Measurements from ENCODE around the gene THSD4.

Gene THSD4

GRCh38 chr15:71272932-71273331 is 157.7 kb downstream of the THSD4 start:
- DNase-seq = no peak

- no peak for DNase-seq
These were observed 158.6 kb downstream of the THSD4 start for GRCh38 chr15:71273731-71274447.

GRCh38 chr15:71274448-71274798 is 159.2 kb downstream of the THSD4 start:
- DNase-seq = no peak

- DNase-seq = no peak
These were observed 159.8 kb downstream of the THSD4 start for GRCh38 chr15:71275098-71275497.

GRCh38 chr15:71275566-71276335 is 160.5 kb downstream of the THSD4 start:
- DNase-seq = no peak

GRCh38 chr15:71276336-71276665 is 161.0 kb downstream of the THSD4 start:
- DNase-seq = no peak

- DNase-seq = peak; percentile 94
These were observed 163.9 kb downstream of the THSD4 start for GRCh38 chr15:71278989-71279756.

- peak; percentile 5 for DNase-seq
These were observed 164.5 kb downstream of the THSD4 start for GRCh38 chr15:71279757-71280141.

GRCh38 chr15:71280206-71280605 is 164.9 kb downstream of the THSD4 start:
- DNase-seq = no peak

GRCh38 chr15:71281256-71281655 is 166.0 kb downstream of the THSD4 start:
- DNase-seq = no peak

- no peak for DNase-seq
These were observed 166.8 kb downstream of the THSD4 start for GRCh38 chr15:71282076-71282475.

GRCh38 chr15:71288348-71288955 is 173.2 kb downstream of the THSD4 start:
- no peak for DNase-seq

- no peak for DNase-seq
These were observed 174.7 kb downstream of the THSD4 start for GRCh38 chr15:71290002-71290401.

GRCh38 chr15:71290881-71291635 is 175.8 kb downstream of the THSD4 start:
- DNase-seq = no peak

GRCh38 chr15:71291723-71292122 is 176.5 kb downstream of the THSD4 start:
- peak; percentile 75 for DNase-seq

- no peak for DNase-seq
These were observed 178.5 kb downstream of the THSD4 start for GRCh38 chr15:71293723-71294122.

- no peak for DNase-seq
These were observed 179.1 kb downstream of the THSD4 start for GRCh38 chr15:71294251-71294910.

- DNase-seq = peak; percentile 96
These were observed 179.8 kb downstream of the THSD4 start for GRCh38 chr15:71294911-71295602.

GRCh38 chr15:71295603-71296314 is 180.5 kb downstream of the THSD4 start:
- no peak for DNase-seq

- no peak for DNase-seq
These were observed 181.0 kb downstream of the THSD4 start for GRCh38 chr15:71296315-71296679.
